GM23338 (cell line): ENCODE data around the gene ZCCHC13. TPM values are rescaled to one million over a fixed set of nuclear protein-coding genes. Genes with fewer than 3 reads are reported as not detected.

Experiments
- ATAC-seq: fragments of 200-7000 bp; cut with Tn5 transposase; 3 replicates; pipeline ENCODE4 v1.9.1; 2020
- DNase-seq: peaks from one replicate; pipeline ENCODE4 v3.0.0-alpha.2; 2015; ENCODE audit warnings: low spot score
- H2AFZ ChIP-seq: fragments of 200-600 bp; sonication (generic); 2 replicates; pipeline ENCODE4 v1.8.0; 2016; ENCODE audit warnings: antibody characterized with exemption, mild to moderate bottlenecking, moderate library complexity
- H3F3A ChIP-seq: fragments of 200-600 bp; sonication (generic); replicated peaks from 2 replicates; pipeline ENCODE4 v1.8.0; 2017; ENCODE audit warnings: antibody characterized with exemption, mixed run types, low read depth
- H3K27ac ChIP-seq: fragments of 200-600 bp; sonication (generic); 2 replicates; pipeline ENCODE4 v1.6.1; 2016; ENCODE audit warnings: low read depth
- H3K27me3 ChIP-seq: fragments of 200-600 bp; sonication (generic); 2 replicates; pipeline ENCODE4 v1.8.0; 2016; ENCODE audit warnings: mild to moderate bottlenecking, mixed run types, moderate library complexity; ENCODE audit not compliant: insufficient read depth
- H3K36me3 ChIP-seq: fragments of 200-600 bp; sonication (generic); 2 replicates; pipeline ENCODE4 v1.8.0; 2016; ENCODE audit warnings: mild to moderate bottlenecking; ENCODE audit not compliant: insufficient read depth
- H3K4me1 ChIP-seq: fragments of 200-600 bp; sonication (generic); 2 replicates; pipeline ENCODE4 v1.8.0; 2016; ENCODE audit warnings: mild to moderate bottlenecking, moderate library complexity; ENCODE audit not compliant: insufficient read depth
- H3K4me2 ChIP-seq: fragments of 200-600 bp; sonication (generic); 2 replicates; pipeline ENCODE4 v1.7.1; 2017; ENCODE audit warnings: mixed run types
- H3K4me3 ChIP-seq: fragments of 200-600 bp; sonication (generic); 2 replicates; pipeline ENCODE4 v1.6.1; 2016; ENCODE audit warnings: mixed run types
- H3K79me2 ChIP-seq: fragments of 200-600 bp; sonication (generic); replicated peaks from 2 replicates; pipeline ENCODE4 v1.8.0; 2017; ENCODE audit warnings: mild to moderate bottlenecking; ENCODE audit not compliant: insufficient read depth
- H3K9me2 ChIP-seq: fragments of 200-600 bp; sonication (generic); 2 replicates; pipeline ENCODE4 v1.8.0; 2017; ENCODE audit not compliant: insufficient read depth
- H4K20me1 ChIP-seq: fragments of 200-600 bp; sonication (generic); replicated peaks from 2 replicates; pipeline ENCODE4 v1.8.0; 2017; ENCODE audit warnings: mild to moderate bottlenecking; ENCODE audit not compliant: insufficient read depth
- H3K27ac Mint-ChIP-seq: 2 replicates; pipeline ENCODE4 v1.8.0; 2020; ENCODE audit warnings: inconsistent platforms, mild to moderate bottlenecking, moderate library complexity, mixed read lengths
- H3K27me3 Mint-ChIP-seq: 3 replicates; pipeline ENCODE4 v1.8.0; 2022; ENCODE audit warnings: low read depth, mild to moderate bottlenecking, moderate library complexity, mixed read lengths, inconsistent platforms; ENCODE audit not compliant: insufficient read depth, poor library complexity
- H3K36me3 Mint-ChIP-seq: 3 replicates; pipeline ENCODE4 v1.8.0; 2021; ENCODE audit warnings: low read depth, mild to moderate bottlenecking, inconsistent platforms, moderate library complexity, mixed read lengths
- H3K4me1 Mint-ChIP-seq: 3 replicates; pipeline ENCODE4 v1.8.0; 2020; ENCODE audit warnings: mild to moderate bottlenecking, inconsistent platforms, mixed read lengths
- H3K4me3 Mint-ChIP-seq: 3 replicates; pipeline ENCODE4 v1.8.0; 2021; ENCODE audit warnings: moderate library complexity, mild to moderate bottlenecking, inconsistent platforms, mixed read lengths
- H3K9me3 Mint-ChIP-seq: 3 replicates; pipeline ENCODE4 v1.8.0; 2020; ENCODE audit warnings: moderate library complexity, mild to moderate bottlenecking, inconsistent platforms, mixed read lengths
- CREB1 ChIP-seq: fragments of 250-450 bp; sonication (Bioruptor Pico); IDR thresholded peaks from 2 replicates; pipeline ENCODE4 v1.5.0; 2020; ENCODE audit warnings: low read depth, mild to moderate bottlenecking, moderate library complexity
- CTCF ChIP-seq, 2 experiments: fragments of 200-600 bp in 1 of 2; sonication (generic) in 1 of 2; conservative IDR thresholded peaks; 2 replicates each; pipeline versions ENCODE4 v1.5.1 to v1.6.1; 2016 to 2017; ENCODE audit warnings: antibody characterized with exemption in 2 of 2, low read depth in 2 of 2, mild to moderate bottlenecking in 2 of 2, moderate library complexity in 1 of 2
- ETS1 ChIP-seq: IDR thresholded peaks from 2 replicates; pipeline ENCODE4 v1.6.1; 2016; ENCODE audit warnings: antibody characterized with exemption
- EZH2 ChIP-seq: fragments of 200-600 bp; sonication (generic); IDR thresholded peaks from one replicate; pipeline ENCODE4 v1.8.0; 2017; ENCODE audit warnings: antibody characterized with exemption, mild to moderate bottlenecking, low read depth; ENCODE audit not compliant: unreplicated experiment
- EZH2phosphoT487 ChIP-seq: fragments of 200-600 bp; sonication (generic); IDR thresholded peaks from one replicate; pipeline ENCODE4 v1.8.1; 2018; ENCODE audit warnings: antibody characterized with exemption; ENCODE audit not compliant: unreplicated experiment
- NANOG ChIP-seq: IDR thresholded peaks from 2 replicates; pipeline ENCODE4 v1.6.1; 2016; ENCODE audit warnings: antibody characterized with exemption, borderline replicate concordance
- POLR2AphosphoS5 ChIP-seq: IDR thresholded peaks from 2 replicates; pipeline ENCODE4 v1.6.1; 2016; ENCODE audit warnings: antibody characterized with exemption, low read depth
- ZNF114 ChIP-seq: fragments of 250-450 bp; sonication (Bioruptor Pico); IDR thresholded peaks from 2 replicates; pipeline ENCODE4 v1.5.0; 2020; ENCODE audit warnings: mild to moderate bottlenecking, moderate library complexity
- polyA plus RNA-seq: library from polyadenylated mRNA; unstranded; fragments of >200 nt; fragmentation: Nextera tagmentation; extraction: Ambion mirVana; gene quantifications from 2 replicates; pipeline ENCODE4 v1.2.1, GENCODE V29; 2016
- total RNA-seq: library from RNA; depleted of rRNA; stranded (reverse); fragments of >200 nt; shearing (Covaris generic); gene quantifications from 2 replicates; pipeline ENCODE4 v1.2.3, GENCODE V29; 2014
- TF ChIP-seq, protein P1 (sequence below): IDR thresholded peaks from one replicate; pipeline ENCODE4 v1.6.1; 2018; ENCODE audit warnings: antibody characterized with exemption; ENCODE audit not compliant: unreplicated experiment

The ZCCHC13 gene
- total and polyA plus RNA-seq, 2 experiments from 2014 or later, result not detected

GRCh38 chrX:74349387-74349786, 45.4 kb downstream of the ZCCHC13 start (continued):
- TF ChIP-seq CREB1 (CRISPR knock-in tag) (no peak), EZH2phosphoT487 (no peak), ZNF114 (no peak), CTCF (conservative IDR thresholded peaks at IDR 0.05; ENCODE audit: low read depth in 2 of 2) (no peak), POLR2AphosphoS5 (no peak), NANOG (no peak)

GRCh38 chrX:74351760-74352159, 47.8 kb downstream of the ZCCHC13 start:
- DNase-seq (no peak), ATAC-seq (no peak)
- Histone ChIP-seq H3K4me3 (no peak overlapping the region), H3F3A (no peaks in the 10 kb centered on the region), H3K27ac (no peak overlapping the region), H3K4me1 (no peaks in the 10 kb centered on the region), H3K79me2 (no peaks in the 10 kb centered on the region), H3K27me3 (no peaks in the 10 kb centered on the region), H3K9me2 (no peaks in the 10 kb centered on the region), H3K4me2 (no peak overlapping the region), H2AFZ (no peak overlapping the region), H3K36me3 (no peaks in the 10 kb centered on the region), H4K20me1 (no peaks in the 10 kb centered on the region)
- Mint-ChIP-seq H3K9me3 (no peaks in the 10 kb centered on the region), H3K36me3 (no peaks in the 10 kb centered on the region), H3K4me3 (no peak overlapping the region), H3K27ac (no peak overlapping the region), H3K4me1 (no peaks in the 10 kb centered on the region), H3K27me3 (no peaks in the 10 kb centered on the region)
- TF ChIP-seq EZH2, result no peak
- no peak for TF ChIP-seq ETS1
- no peak for TF ChIP-seq EZH2phosphoT487
- TF ChIP-seq, protein P1, sequence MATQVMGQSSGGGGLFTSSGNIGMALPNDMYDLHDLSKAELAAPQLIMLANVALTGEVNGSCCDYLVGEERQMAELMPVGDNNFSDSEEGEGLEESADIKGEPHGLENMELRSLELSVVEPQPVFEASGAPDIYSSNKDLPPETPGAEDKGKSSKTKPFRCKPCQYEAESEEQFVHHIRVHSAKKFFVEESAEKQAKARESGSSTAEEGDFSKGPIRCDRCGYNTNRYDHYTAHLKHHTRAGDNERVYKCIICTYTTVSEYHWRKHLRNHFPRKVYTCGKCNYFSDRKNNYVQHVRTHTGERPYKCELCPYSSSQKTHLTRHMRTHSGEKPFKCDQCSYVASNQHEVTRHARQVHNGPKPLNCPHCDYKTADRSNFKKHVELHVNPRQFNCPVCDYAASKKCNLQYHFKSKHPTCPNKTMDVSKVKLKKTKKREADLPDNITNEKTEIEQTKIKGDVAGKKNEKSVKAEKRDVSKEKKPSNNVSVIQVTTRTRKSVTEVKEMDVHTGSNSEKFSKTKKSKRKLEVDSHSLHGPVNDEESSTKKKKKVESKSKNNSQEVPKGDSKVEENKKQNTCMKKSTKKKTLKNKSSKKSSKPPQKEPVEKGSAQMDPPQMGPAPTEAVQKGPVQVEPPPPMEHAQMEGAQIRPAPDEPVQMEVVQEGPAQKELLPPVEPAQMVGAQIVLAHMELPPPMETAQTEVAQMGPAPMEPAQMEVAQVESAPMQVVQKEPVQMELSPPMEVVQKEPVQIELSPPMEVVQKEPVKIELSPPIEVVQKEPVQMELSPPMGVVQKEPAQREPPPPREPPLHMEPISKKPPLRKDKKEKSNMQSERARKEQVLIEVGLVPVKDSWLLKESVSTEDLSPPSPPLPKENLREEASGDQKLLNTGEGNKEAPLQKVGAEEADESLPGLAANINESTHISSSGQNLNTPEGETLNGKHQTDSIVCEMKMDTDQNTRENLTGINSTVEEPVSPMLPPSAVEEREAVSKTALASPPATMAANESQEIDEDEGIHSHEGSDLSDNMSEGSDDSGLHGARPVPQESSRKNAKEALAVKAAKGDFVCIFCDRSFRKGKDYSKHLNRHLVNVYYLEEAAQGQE, result no peak
- TF ChIP-seq NANOG, result no peak
